Activated CD8-positive, alpha-beta memory T cell treated with anti-CD3 and anti-CD28 coated beads, Interleukin-2, amount 50 U/mL, for 48 hours (primary cell): ENCODE results near the gene ZNF628.

Experiments
- DNase-seq: peaks from one replicate; pipeline ENCODE4 v3.0.0-alpha.2; 2020

ZNF628 gene

GRCh38 chr19:55497763-55498162 is 21.3 kb downstream of the ZNF628 start:
- DNase-seq: no peak

GRCh38 chr19:55498246-55498840 is 21.9 kb downstream of the ZNF628 start:
- no peak for DNase-seq

- no peak for DNase-seq
These were observed 24.0 kb downstream of the ZNF628 start for GRCh38 chr19:55500368-55500952.

GRCh38 chr19:55502197-55502952 is 26.0 kb downstream of the ZNF628 start:
- no peak for DNase-seq

GRCh38 chr19:55503157-55503501 is 26.7 kb downstream of the ZNF628 start:
- DNase-seq: no peak

- DNase-seq: peak; percentile 100
These were observed 27.3 kb downstream of the ZNF628 start for GRCh38 chr19:55503502-55504251.

GRCh38 chr19:55504252-55504603 is 27.8 kb downstream of the ZNF628 start:
- no peak for DNase-seq

- no peak for DNase-seq
These were observed 28.6 kb downstream of the ZNF628 start for GRCh38 chr19:55504981-55505380.

GRCh38 chr19:55508120-55508519 is 31.7 kb downstream of the ZNF628 start:
- DNase-seq: no peak

- peak; percentile 98 for DNase-seq
These were observed 40.6 kb downstream of the ZNF628 start for GRCh38 chr19:55516878-55517620.

- no peak for DNase-seq
These were observed 43.3 kb downstream of the ZNF628 start for GRCh38 chr19:55519451-55520311.

- no peak for DNase-seq
These were observed 44.4 kb downstream of the ZNF628 start for GRCh38 chr19:55520691-55521292.

GRCh38 chr19:55525289-55526101 is 49.1 kb downstream of the ZNF628 start:
- DNase-seq: no peak

GRCh38 chr19:55526216-55527196 is 50.1 kb downstream of the ZNF628 start:
- no peak for DNase-seq

- no peak for DNase-seq
These were observed 51.0 kb downstream of the ZNF628 start for GRCh38 chr19:55527197-55528029.

GRCh38 chr19:55528030-55528803 is 51.8 kb downstream of the ZNF628 start:
- no peak for DNase-seq

- DNase-seq: no peak
These were observed 53.3 kb downstream of the ZNF628 start for GRCh38 chr19:55529636-55530234.
